NCI-H1092 (cell line): Measurements from ENCODE around the gene ZNF283.
"Not testable (repeated sequence)": the region's sequence is repeated elsewhere in the genome, so short reads cannot be mapped to it uniquely, and the experiment has no call there.

Experiments used
- DNase-seq: peaks from one replicate; lab custom pipeline; 2025; lab: John Stamatoyannopoulos, UW

ZNF283 gene

DNA sequence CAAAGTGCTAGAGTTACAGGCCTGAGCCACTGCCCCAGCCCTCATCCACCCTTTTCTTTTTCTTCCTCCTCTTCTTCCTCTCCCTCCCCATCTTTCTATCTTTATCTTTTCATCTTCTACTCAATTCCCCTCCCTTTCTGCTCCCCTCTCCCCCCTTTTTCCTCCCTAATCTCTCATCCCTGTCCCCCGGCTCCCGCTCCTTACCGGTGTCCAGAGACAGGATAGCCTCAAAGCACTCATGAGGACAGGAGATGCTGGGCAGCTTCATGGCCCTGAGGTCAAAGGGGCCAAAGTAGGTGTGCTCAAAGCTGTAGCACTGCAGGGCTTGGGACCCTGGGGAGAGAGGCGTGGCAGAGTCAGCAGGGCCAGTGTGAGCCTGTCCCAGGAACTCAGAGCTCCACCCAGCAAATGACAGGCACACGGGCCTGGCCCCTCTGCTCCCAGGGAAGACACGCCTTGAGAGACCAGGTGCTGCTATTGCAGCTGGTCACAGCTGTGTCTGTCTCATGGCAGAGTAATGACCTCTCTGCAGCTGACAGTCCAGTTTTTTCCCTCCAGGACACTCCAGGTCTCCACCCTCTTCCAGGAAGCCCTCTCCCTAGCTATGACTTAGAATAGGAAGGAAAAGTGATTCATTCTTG lies 27.5 kb upstream of the ZNF283 start:
- DNase-seq, result no peak

GRCh38 chr19:43802216-43802951 lies 24.7 kb upstream of the ZNF283 start, which contains the start of gene LYPD5:
Gene LYPD5, minus strand, starts transcription at chr19:43802447. Its CDS starts 67 bp downstream, at chr19:43802380.
- DNase-seq, result no peak

- DNase-seq, result no peak
These were observed 22.7 kb upstream of the ZNF283 start for GRCh38 chr19:43804432-43804831.

GRCh38 chr19:43806401-43806800 lies 20.7 kb upstream of the ZNF283 start:
- DNase-seq, result not testable (repeated sequence)

GRCh38 chr19:43806848-43807247 lies 20.3 kb upstream of the ZNF283 start:
- no peak for DNase-seq

GRCh38 chr19:43807651-43808050 lies 19.5 kb upstream of the ZNF283 start:
- DNase-seq, result no peak

- DNase-seq, result no peak
These were observed 17.1 kb upstream of the ZNF283 start for GRCh38 chr19:43809762-43810696.

DNA sequence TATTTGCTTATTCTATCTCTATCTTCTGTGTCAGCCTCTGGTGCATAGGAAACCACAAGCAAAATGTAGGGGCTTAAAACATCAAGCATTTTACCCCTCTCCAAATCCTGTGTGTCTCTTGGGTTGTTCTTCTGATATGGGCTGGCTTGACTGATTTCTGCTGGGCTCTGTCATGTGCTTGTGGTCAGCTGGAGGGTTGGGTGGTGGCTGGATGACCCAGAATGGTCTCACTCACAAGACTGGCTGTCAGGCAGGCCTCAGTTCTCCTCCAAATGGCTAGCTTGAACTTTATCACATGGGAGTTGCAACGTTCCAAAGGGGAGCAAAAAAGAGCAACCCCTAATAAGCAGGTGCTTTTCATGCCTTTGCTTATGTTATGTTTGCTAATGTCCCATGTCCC lies 15.3 kb upstream of the ZNF283 start:
- no peak for DNase-seq

DNA sequence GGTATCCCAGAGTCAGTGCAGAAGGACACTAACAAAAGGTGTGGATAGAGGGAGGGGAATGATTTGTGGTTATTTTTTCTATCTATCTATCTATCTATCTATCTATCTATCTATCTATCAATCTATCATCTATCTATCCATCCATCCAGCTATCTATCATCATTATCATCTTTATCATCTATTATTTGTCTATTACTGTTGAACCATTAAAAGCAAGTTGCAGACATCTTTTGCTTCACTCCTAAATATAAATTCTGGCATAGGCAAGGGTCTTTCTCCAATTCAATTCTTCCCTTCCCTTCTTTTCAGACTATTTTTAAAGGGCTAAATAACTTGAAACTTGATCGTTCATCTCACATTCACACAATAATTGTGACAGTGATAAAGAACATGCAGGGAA lies 14.9 kb upstream of the ZNF283 start:
- no peak for DNase-seq

DNA sequence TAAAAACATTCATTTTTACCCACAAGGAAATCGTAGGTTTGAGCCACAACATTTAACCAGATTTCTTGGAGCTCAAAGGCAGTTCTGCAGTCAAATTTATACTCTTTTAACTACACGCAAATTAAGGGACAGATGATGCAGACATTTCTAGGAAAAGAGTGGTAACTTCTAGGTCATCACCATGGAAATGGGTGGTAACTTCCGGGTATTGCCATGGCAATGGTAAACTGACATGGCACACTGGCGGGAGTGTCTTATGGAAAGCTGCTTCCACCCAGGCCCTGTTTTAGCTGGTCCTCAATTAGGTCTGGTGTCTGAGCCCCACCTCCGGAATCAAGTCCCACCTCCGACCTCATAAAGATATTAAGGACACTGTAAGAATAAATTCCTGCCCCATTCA lies 14.4 kb upstream of the ZNF283 start:
- no peak for DNase-seq

DNA sequence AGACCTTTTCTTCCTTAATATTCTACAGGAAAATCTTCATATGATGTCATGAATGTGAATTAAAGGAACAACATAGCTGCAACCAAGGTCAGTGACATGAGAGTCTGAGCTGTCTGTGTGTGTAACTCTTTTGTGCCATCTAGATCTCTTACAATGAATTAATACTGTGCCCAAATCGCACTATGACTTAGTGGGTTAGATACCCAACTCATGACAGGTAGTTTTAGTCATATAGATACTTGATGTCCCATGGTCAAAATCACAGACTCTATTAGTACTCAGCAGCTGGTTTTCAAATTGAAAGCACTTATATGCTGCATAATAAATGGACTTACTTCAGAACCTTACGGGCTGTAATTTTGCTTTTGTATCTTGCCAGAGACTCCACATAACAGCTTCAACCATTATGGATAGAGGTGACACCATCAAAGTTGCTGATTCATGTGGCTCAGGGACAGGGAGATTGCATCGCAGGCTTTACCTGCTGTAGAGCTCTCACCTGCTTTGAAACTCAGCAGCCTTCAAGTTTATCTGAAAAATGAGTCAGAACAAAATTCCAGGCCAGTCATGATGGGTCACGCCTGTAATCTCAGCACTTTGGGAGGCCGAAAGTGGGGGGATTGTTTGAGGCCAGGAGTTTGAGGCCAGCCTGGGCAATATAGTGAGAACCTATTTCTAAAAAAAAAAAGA lies 12.3 kb upstream of the ZNF283 start:
- no peak for DNase-seq

DNA sequence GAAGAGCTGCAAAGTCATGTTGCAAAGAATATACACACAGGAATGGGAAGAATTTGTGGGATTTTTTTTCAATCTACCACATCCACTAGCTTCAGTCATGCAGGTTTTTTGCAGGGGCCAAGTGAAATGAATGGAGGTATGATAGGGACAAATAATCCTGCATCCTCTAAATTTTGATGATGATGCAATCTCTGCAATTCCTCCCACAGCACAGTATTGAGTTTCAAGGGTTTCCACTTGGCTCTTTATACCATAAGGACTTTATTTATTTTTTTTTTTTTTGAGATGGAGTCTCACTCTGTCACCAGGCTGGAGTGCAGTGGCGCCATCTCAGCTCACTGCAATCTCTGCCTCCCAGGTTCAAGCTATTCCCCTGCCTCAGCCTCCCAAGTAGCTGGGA lies 9.7 kb upstream of the ZNF283 start:
- not testable (repeated sequence) for DNase-seq

- no peak for DNase-seq
These were observed 8.6 kb upstream of the ZNF283 start for GRCh38 chr19:43818500-43818899.

GRCh38 chr19:43820098-43820883 lies 6.8 kb upstream of the ZNF283 start:
- no peak for DNase-seq

- no peak for DNase-seq
These were observed 6.3 kb upstream of the ZNF283 start for GRCh38 chr19:43820884-43821215.

DNA sequence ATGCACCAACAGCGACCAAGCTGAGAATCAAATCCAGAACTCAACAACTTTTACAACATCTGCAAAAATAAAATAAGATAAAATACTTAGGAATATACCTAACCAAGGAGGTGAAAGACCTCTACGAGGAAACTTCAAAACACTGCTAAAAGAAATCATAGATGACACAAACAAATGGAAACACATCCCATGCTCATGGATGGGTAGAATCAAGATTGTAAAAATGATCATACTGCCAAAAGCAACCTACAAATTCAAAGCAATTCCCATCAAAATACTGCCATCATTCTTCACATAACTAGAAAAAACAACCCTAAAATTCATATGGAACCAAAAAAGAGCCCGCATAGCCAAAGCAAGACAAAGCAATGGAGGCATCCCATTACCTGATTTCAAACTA lies 3.3 kb upstream of the ZNF283 start:
- DNase-seq, result not testable (repeated sequence)

GRCh38 chr19:43824572-43824971 lies 2.5 kb upstream of the ZNF283 start:
- not testable (repeated sequence) for DNase-seq

GRCh38 chr19:43839139-43839538 lies 12.0 kb downstream of the ZNF283 start:
- DNase-seq, result no peak

DNA sequence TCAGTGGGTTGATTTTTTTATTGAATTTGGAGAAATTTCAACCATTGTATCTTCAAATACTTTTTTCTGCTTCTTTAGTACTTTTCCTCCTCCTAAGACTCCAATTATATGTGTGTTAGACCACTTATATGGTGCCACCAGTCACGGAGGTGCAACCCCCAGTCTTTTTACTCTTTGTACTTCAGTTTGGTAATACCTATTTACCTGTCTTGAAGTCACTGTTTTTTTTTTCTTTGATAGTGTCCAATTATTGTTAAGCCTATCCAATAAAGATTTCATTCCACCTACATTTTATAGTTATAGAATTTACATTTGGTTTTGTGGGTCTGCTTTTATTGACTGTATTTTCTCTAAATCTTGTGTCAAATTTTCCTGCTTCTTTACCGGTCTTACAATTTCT lies 14.9 kb downstream of the ZNF283 start:
- no peak for DNase-seq

GRCh38 chr19:43847246-43847645 lies 20.1 kb downstream of the ZNF283 start:
- no peak for DNase-seq

DNA sequence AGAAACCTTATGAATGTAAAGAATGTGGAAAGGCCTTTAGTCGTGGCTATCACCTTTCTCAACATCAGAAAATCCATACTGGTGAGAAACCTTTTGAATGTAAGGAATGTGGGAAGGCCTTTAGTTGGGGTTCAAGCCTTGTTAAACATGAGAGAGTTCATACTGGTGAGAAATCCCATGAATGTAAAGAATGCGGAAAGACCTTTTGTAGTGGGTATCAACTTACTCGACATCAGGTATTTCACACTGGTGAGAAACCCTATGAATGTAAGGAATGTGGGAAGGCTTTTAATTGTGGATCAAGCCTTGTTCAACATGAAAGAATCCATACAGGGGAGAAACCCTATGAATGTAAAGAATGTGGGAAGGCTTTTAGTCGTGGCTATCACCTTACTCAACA lies 20.8 kb downstream of the ZNF283 start:
- no peak for DNase-seq
